PC-9 (cell line): ENCODE measurements around the gene RGPD3.
"Not testable (repeated sequence)": the region's sequence is repeated elsewhere in the genome, so short reads cannot be mapped to it uniquely, and the experiment has no call there.

Experiments used
- EZH2 ChIP-seq: fragments of 200-600 bp; sonication (generic); IDR thresholded peaks from 2 replicates; pipeline ENCODE4 v1.8.0; 2017; ENCODE audit warnings: antibody characterized with exemption, low read depth
- TF ChIP-seq, protein P1 (sequence below): fragments of 200-600 bp; sonication (generic); conservative IDR thresholded peaks from 2 replicates; pipeline ENCODE4 v1.6.1; 2017; ENCODE audit warnings: mixed run types, antibody characterized with exemption, mild to moderate bottlenecking, moderate library complexity

DNA sequence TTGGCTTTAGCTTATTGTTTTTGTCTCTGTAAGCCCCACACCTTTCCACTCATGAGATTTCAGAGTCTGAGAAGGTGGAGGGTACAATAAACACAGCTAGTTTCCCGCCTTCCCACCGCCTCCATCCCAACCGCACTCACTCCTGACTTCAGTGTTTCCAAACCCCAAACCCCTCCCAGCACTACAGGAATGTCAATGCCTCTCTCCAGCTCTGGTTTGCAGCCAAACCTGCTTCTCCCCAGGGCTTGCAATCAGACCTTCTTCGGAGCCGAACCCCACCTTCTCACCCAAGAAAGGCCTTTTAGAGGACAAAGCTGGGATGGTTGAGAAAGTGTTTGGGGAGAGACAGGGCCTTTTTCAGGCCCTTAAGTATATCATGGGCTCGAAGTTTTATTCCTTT lies 24.7 kb upstream of the RGPD3 start:
- TF ChIP-seq, protein P1, sequence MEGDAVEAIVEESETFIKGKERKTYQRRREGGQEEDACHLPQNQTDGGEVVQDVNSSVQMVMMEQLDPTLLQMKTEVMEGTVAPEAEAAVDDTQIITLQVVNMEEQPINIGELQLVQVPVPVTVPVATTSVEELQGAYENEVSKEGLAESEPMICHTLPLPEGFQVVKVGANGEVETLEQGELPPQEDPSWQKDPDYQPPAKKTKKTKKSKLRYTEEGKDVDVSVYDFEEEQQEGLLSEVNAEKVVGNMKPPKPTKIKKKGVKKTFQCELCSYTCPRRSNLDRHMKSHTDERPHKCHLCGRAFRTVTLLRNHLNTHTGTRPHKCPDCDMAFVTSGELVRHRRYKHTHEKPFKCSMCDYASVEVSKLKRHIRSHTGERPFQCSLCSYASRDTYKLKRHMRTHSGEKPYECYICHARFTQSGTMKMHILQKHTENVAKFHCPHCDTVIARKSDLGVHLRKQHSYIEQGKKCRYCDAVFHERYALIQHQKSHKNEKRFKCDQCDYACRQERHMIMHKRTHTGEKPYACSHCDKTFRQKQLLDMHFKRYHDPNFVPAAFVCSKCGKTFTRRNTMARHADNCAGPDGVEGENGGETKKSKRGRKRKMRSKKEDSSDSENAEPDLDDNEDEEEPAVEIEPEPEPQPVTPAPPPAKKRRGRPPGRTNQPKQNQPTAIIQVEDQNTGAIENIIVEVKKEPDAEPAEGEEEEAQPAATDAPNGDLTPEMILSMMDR: not testable (repeated sequence)
- TF ChIP-seq EZH2: not testable (repeated sequence)
